HUES48 (cell line): ENCODE results near the gene STT3A.
A peak's percentile ranks its signal among the peaks of the same experiment; 100 is the strongest.

ENCODE experiments used
- H3K27ac ChIP-seq: one replicate; pipeline ENCODE4 v1.7.0; 2013; ENCODE audit warnings: low read depth, low read length, inconsistent platforms
- H3K27me3 ChIP-seq: 2 replicates; pipeline ENCODE4 v1.6.1; 2013; ENCODE audit warnings: mild to moderate bottlenecking, low read length; ENCODE audit not compliant: control insufficient read depth, insufficient read depth
- H3K36me3 ChIP-seq: 2 replicates; pipeline ENCODE4 v1.6.1; 2013; ENCODE audit warnings: low read length; ENCODE audit not compliant: control insufficient read depth, insufficient read depth
- H3K4me1 ChIP-seq: 2 replicates; pipeline ENCODE4 v1.6.1; 2013; ENCODE audit warnings: mild to moderate bottlenecking, low read length; ENCODE audit not compliant: control insufficient read depth, insufficient read depth
- H3K4me3 ChIP-seq: 2 replicates; pipeline ENCODE4 v1.5.1; 2013; ENCODE audit warnings: mild to moderate bottlenecking, low read depth, low read length
- H3K9ac ChIP-seq: 2 replicates; pipeline ENCODE4 v1.6.1; 2013; ENCODE audit warnings: mild to moderate bottlenecking, low read depth, low read length, moderate library complexity
- H3K9me3 ChIP-seq: 2 replicates; pipeline ENCODE4 v1.6.1; 2013; ENCODE audit warnings: low read length; ENCODE audit not compliant: control insufficient read depth, insufficient read depth

STT3A gene

GRCh38 chr11:125623064-125623463 lies 30.4 kb downstream of the STT3A start:
- H3K9me3 ChIP-seq, result no peaks in the 10 kb centered on the region
- H3K4me3 ChIP-seq, result no peak overlapping the region
- peaks cover 13% of the 10 kb centered on the region for H3K4me1 ChIP-seq
- H3K36me3 ChIP-seq, result peaks cover 58% of the 10 kb centered on the region
- no peak overlapping the region for H3K27ac ChIP-seq
- H3K27me3 ChIP-seq, result no peaks in the 10 kb centered on the region
- no peak overlapping the region for H3K9ac ChIP-seq

- Histone ChIP-seq H3K36me3 (peaks cover 58% of the 10 kb centered on the region), H3K27me3 (no peaks in the 10 kb centered on the region), H3K9me3 (no peaks in the 10 kb centered on the region), H3K9ac (peak within 1 kb of the TSS; percentile 93), H3K4me3 (peak within 1 kb of the TSS; percentile 87), H3K4me1 (peaks cover 13% of the 10 kb centered on the region), H3K27ac (peak within 1 kb of the TSS; percentile 99)
Measured at GRCh38 chr11:125624756-125625213, 32.1 kb downstream of the STT3A start, which contains the start of gene CHEK1. CHEK1 (plus strand) TSS chr11:125625163; CDS start chr11:125626769, 1,606 bp downstream.

- Histone ChIP-seq H3K36me3 (peaks cover 58% of the 10 kb centered on the region), H3K27me3 (no peaks in the 10 kb centered on the region), H3K9ac (peak overlapping the region; percentile 93), H3K27ac (peak overlapping the region; percentile 99), H3K4me1 (peaks cover 13% of the 10 kb centered on the region), H3K4me3 (peak overlapping the region; percentile 87), H3K9me3 (no peaks in the 10 kb centered on the region)
Measured at GRCh38 chr11:125625225-125625629, 32.6 kb downstream of the STT3A start.

DNA sequence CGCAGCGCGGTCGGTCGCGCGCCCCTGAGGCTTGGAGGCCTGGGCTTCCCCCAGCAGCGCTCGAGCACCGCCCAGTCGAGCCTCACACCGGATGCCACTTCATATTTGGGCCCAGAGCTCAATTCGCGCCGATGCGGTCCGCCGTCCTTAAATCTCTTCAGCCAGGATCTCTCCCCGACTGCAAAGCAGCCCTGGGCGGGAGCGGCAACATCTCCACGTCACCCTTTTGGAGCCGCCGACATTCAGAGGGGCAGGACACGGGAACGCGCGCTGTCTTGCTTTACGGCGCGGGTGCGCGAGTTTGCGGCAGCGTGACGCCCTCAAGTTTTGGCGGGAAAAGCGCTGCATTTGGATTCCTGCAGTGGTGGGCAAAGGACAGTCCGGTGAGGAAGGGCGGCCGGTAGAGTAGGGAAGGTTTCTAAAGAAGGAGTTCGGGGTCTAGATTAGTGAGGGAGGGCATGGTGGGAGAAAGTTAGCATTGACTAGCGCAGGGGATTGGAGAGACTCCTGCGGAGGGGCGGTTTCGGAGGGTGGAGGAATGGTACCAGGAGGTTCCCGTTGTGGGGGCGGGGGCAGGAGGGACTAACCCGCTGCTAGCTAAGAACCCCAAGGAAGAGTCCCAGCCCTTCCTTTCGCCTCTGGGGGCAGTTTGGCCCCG lies 33.1 kb downstream of the STT3A start:
- peaks cover 58% of the 10 kb centered on the region for H3K36me3 ChIP-seq
- peak overlapping the region; percentile 99 for H3K27ac ChIP-seq
- H3K27me3 ChIP-seq, result no peaks in the 10 kb centered on the region

DNA sequence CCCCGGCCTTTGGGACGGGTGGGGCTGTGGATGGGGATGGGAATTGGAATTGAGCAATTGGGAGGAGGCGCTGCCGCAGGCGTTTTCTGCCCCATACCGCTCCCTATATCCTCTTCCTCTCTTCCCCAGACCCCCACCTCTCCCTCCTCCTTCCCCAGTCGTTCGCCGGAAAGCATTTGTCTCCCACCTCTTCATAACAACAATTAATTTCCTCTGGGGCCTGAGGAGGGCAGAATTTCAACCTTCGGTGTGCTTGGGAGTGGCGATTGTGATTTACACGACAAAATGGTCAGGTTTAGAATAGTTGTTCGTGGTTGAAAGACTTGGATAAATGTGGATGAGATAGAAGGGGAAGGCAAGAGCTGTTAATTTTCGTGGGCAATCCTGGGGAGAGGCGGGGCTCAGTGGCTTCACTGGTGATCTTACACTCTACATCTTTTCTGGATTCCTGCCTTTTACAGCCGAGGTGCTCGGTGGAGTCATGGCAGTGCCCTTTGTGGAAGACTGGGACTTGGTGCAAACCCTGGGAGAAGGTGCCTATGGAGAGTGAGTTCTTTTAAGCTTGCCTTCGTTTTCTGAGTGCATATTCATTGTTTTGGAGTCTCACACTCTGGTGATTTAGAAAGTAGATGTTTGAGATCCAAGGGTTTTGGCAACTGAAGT lies 33.8 kb downstream of the STT3A start:
- Histone ChIP-seq H3K4me1 (peaks cover 13% of the 10 kb centered on the region), H3K9ac (peak overlapping the region; percentile 93), H3K4me3 (peak overlapping the region; percentile 87), H3K27me3 (no peaks in the 10 kb centered on the region), H3K27ac (peak overlapping the region; percentile 99), H3K36me3 (peaks cover 58% of the 10 kb centered on the region), H3K9me3 (no peaks in the 10 kb centered on the region)

More for the DNA sequence above, 33.1 kb downstream of the STT3A start:
- peak overlapping the region; percentile 87 for H3K4me3 ChIP-seq
- H3K9me3 ChIP-seq, result no peaks in the 10 kb centered on the region
- H3K9ac ChIP-seq, result peak overlapping the region; percentile 93
- peaks cover 13% of the 10 kb centered on the region for H3K4me1 ChIP-seq

DNA sequence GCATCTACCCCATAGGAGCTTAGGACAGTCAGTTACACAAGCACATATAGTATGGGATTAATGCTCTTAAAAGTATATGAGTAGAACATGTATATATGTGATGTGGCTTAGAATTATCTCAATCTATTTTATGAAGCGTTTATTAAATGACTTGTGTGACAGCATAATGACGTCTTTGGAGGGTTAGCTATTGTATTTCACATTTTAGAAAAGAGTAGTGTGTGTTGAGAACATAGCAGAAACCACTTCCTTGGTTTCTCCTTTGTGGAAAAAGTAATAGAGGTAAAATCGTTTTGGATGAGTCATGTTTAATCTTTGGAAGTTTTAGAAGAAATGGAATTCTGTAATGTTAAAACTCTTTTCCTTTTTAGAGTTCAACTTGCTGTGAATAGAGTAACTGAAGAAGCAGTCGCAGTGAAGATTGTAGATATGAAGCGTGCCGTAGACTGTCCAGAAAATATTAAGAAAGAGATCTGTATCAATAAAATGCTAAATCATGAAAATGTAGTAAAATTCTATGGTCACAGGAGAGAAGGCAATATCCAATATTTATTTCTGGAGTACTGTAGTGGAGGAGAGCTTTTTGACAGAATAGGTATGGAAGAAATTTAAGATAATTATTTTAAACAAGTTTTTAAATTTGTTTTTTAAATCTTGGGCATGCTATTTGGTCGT lies 34.7 kb downstream of the STT3A start:
- Histone ChIP-seq H3K4me3 (peak overlapping the region; percentile 87), H3K9ac (peak overlapping the region; percentile 93), H3K9me3 (no peaks in the 10 kb centered on the region), H3K4me1 (peaks cover 13% of the 10 kb centered on the region), H3K27me3 (no peaks in the 10 kb centered on the region), H3K27ac (peak overlapping the region; percentile 99), H3K36me3 (peaks cover 58% of the 10 kb centered on the region)

DNA sequence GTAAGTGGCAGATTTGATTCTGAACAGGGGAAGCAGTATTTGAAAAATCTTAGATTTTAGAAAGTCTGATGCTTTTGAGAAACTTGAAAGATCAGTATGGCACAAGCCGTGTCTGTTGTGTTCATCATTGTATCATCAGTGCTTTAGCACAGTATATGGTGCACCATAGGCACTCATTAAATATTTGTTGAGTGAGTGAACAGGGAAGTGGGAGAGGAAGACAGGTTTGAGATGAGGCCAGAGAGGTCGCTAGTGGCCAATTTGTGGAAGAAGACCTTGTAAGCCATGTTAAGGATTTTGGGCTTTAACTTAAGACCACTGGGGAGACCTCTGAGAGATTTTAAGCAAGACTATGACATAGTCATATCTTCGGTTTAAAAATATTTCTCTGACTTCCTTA lies 45.2 kb downstream of the STT3A start:
- Histone ChIP-seq H3K9me3 (no peaks in the 10 kb centered on the region), H3K4me3 (no peak overlapping the region), H3K27ac (no peak overlapping the region), H3K4me1 (no peaks in the 10 kb centered on the region), H3K9ac (no peak overlapping the region), H3K27me3 (no peaks in the 10 kb centered on the region), H3K36me3 (peaks cover 98% of the 10 kb centered on the region)

GRCh38 chr11:125638315-125638714 lies 45.7 kb downstream of the STT3A start:
- no peaks in the 10 kb centered on the region for H3K9me3 ChIP-seq
- no peak overlapping the region for H3K4me3 ChIP-seq
- H3K27me3 ChIP-seq, result no peaks in the 10 kb centered on the region
- no peaks in the 10 kb centered on the region for H3K4me1 ChIP-seq
- H3K36me3 ChIP-seq, result peaks cover 96% of the 10 kb centered on the region
- H3K27ac ChIP-seq, result no peak overlapping the region
- H3K9ac ChIP-seq, result no peak overlapping the region

GRCh38 chr11:125645871-125646270 lies 53.2 kb downstream of the STT3A start:
- no peaks in the 10 kb centered on the region for H3K4me1 ChIP-seq
- no peak overlapping the region for H3K9ac ChIP-seq
- H3K4me3 ChIP-seq, result no peak overlapping the region
- no peaks in the 10 kb centered on the region for H3K27me3 ChIP-seq
- no peak overlapping the region for H3K27ac ChIP-seq
- H3K9me3 ChIP-seq, result no peaks in the 10 kb centered on the region
- peaks cover 92% of the 10 kb centered on the region for H3K36me3 ChIP-seq

DNA sequence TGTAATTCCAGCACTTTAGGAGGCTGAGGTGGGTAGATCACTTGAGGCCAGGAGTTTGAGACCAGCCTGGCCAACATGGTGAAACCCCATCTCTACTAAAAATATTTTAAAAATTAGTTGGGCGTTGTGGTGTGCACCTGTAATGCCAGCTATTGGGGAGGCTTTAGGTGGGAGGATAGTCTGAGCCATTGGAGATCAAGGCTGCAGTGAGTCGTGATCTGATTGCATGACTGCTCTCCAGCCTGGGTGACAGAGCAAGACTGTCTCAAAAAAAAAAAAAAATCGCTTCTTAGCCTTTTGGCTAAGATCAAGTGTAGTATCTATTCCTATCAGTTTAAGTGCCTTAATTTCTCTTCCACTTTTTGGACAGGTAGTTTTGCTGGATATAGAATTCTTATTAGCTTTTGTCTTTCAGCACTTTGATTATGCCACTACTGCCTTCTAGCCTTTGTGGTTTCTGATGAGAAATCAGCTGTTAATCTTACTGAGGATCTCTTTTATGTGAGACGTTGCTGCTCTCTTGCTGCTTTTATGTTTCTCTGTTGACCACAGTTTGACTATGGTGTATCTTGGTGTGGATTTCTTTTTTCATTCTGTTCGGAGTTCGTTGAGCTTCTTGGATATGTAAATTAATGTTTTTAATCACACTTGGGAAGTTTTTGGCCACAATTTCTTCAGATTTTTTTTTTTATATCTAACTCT lies 57.0 kb downstream of the STT3A start:
- no peaks in the 10 kb centered on the region for H3K27me3 ChIP-seq
- H3K4me3 ChIP-seq, result no peak overlapping the region
- H3K27ac ChIP-seq, result no peak overlapping the region
- no peaks in the 10 kb centered on the region for H3K9me3 ChIP-seq
- no peak overlapping the region for H3K9ac ChIP-seq
- peaks cover 92% of the 10 kb centered on the region for H3K36me3 ChIP-seq
- no peaks in the 10 kb centered on the region for H3K4me1 ChIP-seq
